Measurements from ENCODE around the gene PTPRE.

DNA sequence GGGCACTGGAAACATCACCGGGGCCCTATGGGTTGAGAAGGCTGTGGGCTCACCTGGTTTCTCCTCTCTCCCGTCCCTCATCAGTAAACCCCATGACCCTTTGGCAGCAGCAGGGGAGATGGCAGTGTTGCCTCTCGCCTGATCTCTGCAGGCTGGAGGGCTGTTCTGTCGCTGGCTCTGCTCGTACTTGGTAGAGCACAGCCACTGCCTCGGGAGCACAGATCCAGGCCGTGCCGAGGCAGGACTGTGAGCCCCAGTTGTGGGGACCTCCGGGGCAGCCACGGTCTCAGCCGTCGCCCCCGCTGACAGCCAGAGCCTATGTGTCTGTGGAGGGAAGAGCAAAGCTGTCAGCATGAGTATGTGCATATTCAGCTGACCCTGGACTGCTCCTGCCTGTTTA, 94.9 kb downstream of the PTPRE start:
- TF ChIP-seq POLR2A (IDR thresholded peaks at IDR 0.05; ENCODE audit: low read length) = no peak
- TF ChIP-seq GATA1 (IDR thresholded peaks at IDR 0.05; ENCODE audit: low read depth, low read length) = no peak

Data from erythroblast (primary cell).